CD4-positive, alpha-beta T cell treated with Interleukin-4 for 1 hour (primary cell): Measurements from ENCODE around the gene TRERF1.

Experiments
- DNase-seq, 2 donors: peaks; one replicate each; pipeline ENCODE4 v3.0.0-alpha.2; 2020 to 2022

TRERF1 gene

DNA sequence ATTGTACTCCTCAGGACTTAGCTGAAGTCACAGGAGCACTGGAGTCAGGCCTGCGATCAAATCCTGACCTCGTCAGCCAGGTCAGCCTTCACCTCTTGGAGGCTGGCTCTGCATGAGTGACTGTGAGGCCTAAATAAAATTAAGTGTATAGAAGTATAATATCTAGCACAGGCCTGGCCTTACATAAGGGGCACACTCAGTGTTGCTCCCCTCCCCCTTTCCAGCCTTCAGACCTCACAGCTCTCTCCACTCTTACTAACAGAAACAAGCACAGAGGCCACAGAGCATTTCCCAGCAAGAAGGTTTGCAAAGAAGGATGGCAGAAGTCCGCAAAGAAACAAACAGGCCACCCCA lies 84.8 kb downstream of the TRERF1 start:
- no peak for DNase-seq

DNA sequence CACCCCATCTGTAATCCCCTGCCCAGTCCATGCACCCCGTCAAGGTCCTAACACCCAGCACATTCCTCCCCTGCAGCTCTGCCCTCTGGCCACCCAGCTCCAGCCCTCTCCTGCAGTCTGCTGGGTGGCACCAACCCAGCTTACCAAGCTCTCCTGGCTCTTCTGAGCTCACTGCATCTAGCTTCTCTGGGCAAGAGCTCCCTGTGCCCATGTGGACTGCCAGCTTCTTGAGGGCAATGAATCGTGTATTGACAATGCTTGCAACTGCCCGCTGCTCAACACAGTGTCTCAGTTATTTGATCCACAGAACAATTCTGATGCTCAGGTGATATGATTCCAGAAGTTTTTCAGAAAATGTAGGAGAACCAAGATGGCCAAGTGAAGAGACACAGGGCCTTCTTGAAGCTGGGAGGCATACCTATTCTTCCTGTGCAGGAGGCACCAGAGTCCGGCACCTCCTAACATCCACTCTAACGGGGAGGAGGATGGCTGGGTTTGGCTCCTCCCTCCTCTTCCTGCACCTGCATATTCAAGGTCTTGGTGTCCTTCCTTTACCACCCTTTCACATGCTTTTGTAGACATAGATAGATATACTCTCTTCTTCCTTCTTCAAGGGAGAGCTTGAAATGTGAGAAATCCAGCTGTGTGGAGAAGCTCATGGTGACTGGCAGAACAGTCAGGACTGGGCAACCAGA lies 85.6 kb downstream of the TRERF1 start:
- peak in 1 of 2 donors; percentile 25 for DNase-seq

DNA sequence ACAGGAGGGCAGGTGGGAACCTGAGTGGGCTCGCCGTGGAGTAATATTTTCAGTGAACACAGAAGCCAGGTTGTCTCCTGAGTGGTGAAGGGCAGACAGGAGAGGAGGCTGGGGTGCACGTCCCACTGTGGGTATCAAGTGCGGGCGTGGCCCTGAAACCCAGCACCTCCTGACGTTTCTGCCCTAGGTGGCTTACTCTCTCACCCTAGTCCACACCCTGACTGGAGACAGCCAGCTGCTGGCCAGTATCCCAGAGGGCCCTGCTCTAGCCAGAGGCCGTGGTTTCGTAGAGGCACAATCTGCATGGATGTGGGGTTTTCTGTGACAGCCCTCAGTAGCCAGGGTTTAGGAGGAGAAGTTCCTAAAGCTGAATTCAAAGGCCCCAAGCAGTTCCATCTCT lies 86.7 kb downstream of the TRERF1 start:
- no peak for DNase-seq

DNA sequence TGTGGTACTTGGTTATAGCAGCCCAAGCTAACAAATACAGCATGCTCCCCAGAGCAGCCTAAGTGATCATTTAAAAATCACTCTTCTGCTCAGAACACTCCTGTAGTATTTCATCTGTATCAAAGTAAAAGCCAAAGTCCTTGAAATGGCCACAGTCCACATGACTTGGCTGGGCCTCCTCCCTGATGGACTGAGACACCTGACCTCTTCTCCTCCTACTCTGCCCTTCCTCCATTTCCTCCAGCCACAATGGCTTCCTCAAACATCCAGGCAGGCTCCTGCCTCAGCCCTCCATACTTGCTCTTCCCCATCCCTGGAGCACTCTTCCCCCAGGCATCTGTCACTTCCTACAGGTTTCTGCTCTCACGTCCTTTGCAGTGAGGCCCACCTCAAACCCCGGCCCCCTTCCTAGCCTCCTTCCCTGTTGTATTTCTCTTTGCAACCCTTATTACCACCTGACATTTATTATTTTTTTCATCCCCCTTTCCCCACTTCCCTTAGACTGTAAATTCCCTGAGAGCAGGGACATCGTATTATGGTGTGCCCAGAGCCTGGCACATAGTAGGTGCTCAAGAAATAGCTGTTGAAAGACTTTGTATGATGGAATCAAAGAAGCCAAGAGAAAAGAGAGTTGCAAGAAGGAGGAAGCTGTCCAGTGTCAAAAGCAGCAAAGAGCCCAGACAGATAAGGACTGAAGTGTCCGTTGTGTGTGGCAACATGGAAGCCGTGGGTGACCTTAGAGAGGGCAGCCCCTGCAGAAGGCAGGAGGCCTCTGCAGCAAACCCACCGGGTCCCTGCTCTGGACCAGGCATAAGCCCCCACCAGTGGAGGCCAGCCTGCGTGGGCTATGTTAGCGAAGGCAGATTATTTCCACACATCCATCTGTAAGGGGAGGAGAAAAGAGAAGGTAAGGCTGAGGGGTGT lies 87.5 kb downstream of the TRERF1 start:
- DNase-seq = no peak

DNA sequence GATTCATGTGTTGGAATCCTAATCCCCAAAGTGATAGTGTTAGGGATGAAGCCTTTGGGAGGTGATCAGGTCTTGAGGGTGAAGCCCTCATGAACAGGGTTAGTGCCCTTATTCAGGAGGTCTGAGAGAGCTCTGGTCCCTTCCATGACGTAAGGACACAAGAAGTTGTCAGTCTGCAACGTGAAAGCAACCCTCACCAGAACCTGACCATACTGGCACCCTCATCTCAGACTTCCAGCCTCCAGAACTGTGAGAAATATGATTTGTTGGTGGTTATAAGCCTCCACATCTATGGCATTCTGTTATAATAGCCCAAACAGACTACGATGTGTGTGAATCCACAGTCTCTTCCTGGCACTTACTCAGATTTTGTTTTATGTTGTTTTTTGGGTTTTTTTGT lies 90.7 kb downstream of the TRERF1 start:
- no peak for DNase-seq

DNA sequence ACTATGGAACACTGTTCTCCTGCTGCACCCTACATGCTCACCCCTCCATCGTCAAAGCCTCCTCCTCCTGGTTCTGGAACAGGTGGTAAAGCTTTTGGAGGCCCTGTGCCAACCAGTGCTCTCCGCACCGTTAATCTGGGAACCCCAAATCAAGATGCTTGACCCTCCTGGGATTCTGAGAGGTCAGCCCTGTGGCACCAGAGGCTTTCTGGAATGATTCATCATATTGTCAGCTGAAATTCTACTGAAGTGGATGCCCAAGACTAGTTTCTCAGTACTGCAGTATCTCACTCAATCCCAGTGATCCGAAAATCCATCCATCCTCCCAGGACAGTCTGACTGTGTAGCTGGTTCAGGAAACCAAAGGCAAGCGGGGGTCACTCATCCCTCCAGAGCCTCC lies 92.7 kb downstream of the TRERF1 start:
- no peak for DNase-seq

DNA sequence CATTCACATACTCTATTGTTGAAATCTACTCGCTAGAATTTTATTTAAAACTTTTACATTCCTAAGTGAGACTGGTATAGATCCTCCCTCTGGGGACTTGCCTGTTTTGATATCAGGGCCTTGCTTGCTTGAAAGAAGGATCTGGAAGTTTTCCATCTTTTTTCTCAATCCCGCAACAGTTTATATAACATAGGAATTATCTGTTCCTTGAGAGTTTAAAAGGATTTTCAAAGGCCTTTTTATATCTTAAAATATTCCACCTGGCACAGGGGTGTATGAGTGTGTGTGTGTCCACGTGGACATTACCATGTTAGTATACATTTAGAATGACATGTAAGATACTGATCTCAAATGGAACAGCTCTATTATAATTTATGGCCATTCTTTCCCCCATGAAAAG lies 96.3 kb downstream of the TRERF1 start:
- DNase-seq = no peak

DNA sequence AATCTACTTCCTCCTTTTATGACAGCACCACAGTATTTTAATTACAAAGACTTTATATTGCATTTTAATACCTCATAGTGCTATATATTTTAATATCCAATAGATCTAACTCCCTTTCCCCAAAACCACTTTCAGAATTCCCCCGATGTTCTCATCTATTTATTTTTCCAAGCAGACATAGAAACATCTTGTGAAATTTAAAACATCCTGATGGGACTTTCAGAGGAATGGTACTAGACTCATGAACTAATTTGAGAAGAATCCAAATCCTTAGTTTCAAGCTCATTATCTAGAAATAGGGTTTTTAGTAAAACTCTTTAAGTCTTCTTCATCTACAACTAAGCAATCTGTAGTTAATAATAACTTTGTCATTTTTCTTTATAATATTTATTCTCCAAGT lies 97.0 kb downstream of the TRERF1 start:
- DNase-seq = no peak

DNA sequence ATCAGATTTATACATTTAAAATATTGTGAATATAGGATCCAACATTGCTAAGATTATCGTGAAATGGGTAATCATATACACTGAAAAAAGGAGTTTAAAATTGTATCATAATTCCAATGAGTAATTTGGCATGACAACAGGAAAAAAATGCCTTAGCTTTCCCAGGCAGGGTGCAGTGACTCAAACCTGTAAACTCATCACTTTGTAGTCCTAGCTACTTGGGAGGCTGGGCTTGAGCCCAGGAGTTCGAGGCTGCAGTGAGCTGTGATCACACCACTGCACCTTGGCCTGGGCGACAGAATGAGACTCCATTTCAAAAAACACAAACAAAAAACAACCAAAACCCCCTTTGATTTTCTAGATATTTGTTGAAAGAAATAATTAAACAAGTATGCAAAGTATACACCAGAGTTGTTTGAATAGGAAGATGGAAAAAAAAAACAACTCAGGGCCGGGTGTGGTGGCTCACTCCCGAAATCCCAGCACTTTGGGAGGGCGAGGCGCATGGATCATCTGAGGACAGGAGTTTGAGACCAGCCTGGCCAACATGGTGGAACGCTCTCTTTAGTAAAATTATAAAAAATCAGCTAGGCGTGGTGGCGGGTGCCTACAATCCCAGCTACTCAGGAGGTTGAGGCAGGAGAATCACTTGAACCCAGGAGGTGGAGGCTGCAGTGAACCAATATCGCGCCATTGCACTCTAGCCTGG lies 98.7 kb downstream of the TRERF1 start:
- DNase-seq = no peak

DNA sequence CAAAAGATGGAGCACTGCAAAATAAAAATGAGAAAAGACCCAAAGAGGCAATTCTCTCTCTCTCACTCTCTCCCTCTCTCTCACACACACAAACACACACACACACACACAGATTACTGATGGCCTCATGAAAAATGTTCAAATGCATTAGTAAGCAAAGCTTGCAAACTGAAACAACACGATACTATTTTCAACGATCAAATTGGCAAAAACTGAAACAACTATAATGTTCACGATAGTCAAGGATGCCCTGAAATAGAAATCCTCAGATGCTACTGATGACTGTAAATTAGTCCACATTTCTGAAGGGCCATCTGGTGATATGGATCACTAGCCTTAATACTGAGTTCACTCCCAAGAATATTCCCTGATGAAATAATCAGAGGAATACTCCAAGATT lies 100.8 kb downstream of the TRERF1 start:
- no peak for DNase-seq

DNA sequence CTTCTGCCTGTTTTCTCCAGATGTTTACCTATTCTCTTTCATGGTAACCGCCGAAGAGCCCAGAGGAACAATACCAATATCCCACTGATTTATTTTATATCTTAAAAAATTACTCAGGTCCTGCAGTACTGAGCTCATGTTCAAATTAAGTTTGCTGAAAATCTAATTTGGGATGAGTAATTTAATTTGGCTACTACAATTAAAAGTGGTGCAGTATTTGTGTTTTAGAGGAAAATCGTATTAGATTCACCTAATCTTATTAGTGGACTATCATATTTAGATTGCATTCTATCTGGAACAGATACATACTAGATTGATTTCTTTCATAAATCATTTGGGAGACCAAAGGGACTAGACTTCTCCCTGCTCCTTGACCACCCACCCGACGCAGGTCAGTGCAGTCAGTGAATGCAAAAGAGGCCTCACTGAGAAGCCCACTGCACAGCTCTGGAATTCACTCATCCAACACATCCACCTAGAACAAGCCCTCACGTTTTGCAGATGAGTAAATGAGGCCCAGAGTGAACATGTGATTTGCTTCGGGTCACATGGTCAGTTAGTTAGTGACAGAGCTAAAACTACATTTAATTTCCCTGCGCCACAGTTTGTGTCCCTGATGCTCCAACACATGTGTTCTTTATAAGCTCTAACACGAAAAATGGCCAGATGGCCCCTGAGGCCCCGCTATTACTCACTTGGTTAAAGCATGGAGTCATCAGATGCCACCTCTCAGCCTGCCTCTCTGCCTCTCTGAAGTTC lies 101.8 kb downstream of the TRERF1 start:
- DNase-seq = no peak

DNA sequence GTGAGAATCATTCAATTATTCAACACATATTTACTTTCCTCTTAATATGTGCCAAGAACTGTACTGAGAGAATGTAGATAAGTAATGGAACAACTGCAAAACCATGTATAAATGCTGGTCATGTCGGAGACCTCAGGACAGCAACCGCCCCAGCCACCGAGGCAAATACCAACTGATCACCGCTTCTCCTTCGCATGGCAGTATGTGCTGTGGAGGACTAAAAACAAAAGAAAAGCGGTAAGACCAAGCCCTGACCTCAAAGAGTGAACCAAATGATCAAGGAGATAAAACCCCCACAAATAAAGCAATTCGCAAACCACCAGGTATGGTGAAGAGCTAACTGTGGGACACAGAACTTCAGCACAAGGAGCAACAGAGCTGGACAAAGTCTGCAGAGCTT lies 104.3 kb downstream of the TRERF1 start:
- DNase-seq = no peak

DNA sequence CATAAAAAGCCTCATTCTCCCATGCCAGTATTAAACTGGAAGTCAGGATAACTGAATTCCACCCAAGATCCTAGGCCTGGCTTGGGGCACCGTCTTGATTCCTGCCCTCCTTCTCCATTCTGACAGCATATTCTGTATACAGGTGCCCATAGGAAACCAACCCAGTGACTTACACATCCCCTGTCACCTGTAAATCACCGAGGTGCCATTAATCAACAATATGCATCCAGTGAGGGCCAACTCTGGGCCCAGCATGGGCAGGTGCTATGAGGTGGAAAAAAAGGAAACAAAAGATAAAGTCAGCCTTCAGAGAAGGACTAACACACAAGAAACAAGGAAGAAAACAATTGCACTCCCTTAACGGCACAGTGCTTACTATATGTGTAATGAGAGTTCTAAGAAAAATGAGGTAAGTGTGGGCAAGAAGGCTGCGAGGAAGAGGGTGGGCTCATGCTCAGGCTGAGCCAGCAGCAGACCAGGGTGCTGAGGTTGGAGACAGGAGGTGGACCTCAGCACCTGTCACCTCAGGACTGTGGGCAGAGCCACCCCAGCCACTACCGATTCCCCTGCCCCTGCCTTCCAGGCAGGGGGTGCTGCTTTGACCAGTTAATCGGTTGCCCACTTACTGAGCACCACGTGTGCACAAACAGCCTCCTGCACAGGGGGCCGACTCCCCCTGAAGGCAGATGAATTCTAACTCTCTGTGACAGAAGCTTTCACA lies 105.9 kb downstream of the TRERF1 start:
- DNase-seq = no peak

DNA sequence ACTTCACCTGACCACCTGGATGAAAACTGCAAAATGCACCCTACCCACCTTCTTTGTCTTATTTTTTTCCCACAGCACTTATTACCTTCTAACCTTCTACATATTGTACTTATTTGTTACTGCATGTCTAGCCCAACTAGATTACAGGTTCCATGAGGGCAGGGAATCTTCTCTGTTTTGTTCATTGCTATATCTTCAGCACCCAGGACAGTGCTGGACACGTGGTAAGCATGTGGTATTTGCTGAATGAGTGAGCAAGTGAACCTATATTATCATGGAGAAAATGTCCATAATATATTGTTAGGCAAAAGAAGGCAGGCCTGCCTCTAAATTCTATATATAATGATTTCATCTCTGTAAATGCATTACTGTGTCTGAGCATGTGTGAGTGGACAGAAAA lies 107.0 kb downstream of the TRERF1 start:
- no peak for DNase-seq

DNA sequence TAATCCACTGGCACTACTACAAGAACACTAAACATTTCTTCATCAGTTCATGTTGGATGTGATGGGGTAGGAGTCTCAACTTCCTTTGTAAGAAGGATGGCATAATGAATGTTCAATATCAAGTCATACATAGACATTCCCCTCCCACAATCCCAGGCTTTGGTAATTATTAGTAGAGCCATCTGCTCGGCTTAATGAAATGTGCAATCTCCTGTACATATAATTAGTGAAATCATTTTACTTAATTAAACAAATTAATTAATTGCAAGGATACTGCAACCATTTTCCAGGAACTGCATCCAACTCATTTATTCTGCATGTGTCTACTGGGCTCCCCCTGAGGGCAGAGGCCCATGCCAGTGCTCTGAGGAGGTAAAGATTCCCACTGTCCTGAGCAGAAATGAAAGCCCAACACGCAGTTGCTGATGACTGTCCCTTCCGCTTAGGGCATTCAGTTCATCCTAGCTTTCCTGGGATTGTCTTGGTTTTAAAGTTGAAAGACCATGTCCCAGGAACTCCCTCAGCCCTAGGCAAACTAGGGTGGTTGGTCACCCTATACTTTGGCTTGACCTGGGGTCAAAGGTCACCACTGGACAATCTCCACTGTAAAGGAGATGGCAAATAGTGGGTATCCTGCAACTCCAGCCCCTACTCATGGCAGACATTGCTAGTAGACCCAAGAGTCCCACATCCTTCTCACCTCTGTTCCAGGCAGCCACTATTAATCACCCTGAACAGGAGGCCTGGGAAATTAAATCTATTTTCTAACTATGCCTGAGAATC lies 109.8 kb downstream of the TRERF1 start:
- no peak for DNase-seq

DNA sequence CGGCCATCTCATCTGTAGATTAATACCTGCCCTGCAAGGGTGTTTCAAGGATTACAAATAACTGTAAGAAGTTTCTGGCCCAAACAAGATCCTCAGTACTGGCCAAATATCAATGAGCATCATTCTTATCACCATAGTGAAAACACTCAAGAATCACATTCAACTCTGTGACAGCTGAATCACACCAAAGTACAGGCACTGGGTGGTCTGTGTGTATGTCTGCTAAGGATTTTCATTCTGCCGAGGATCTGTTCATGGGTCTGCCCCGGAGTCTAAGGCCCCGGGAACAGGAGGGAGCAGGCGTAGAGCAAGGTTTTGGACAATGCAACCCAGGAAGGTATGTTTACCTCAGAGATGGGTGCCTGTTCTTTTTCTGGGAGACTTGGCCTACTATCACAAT lies 110.5 kb downstream of the TRERF1 start:
- DNase-seq = no peak

DNA sequence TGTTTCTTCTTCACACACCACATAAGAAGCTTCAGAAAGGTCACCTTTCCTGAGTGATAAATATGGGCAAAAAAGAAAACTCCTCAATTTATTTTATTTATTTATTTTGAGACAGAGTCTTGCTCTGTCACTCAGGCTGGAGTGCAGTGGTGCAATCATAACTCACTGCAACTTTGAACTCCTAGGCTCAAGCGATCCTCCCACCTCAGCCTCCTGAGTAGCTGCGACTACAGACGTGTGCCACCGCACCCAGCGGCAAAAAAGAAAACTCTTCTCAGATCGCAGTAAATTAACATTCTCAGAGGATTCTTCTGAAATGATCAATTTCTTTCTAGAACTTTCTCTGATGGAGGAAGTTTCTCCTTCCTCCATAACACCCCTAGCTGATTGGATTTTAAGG lies 111.2 kb downstream of the TRERF1 start:
- DNase-seq = no peak

DNA sequence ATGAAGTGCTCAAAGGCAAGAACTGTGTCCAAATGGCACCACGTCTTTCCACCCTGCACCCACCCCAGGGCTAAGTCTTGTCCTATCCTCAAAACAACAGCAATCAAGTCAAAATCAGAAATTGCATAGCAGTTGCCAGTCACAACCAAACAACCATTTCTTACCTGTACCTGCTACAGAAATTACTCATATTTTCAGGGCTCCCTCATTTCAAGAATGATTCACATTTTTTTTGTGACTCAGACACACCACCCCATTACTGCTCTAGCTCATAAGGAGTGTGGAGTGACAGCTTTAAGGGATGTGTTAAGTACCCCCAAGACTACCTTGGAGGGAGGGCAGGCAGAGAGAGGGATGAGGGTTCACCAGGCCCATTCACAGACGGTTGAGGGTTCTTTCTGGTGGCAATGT lies 111.7 kb downstream of the TRERF1 start:
- no peak for DNase-seq

DNA sequence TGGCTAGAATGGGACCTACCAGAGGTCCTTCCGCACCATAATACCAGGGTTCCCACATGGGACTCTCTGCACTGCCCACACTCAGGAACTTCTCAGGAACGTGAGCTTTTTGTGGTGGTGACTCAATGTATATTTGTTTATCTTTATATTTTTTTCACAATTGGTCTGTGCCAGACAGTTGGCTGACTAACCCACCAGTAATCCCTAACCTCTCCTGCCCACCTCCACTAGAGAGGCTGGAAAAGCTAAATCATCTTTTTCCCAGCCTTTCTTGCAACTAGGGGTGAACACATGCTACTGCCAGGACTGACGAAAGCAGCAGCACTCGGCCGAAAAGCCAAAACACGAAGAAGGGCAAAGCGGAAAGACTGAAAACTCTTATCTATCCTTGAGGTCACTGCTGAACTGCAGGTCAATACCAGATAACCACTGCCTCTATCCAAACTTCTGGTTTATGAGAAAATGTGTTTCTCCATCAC lies 112.9 kb downstream of the TRERF1 start:
- DNase-seq = no peak

DNA sequence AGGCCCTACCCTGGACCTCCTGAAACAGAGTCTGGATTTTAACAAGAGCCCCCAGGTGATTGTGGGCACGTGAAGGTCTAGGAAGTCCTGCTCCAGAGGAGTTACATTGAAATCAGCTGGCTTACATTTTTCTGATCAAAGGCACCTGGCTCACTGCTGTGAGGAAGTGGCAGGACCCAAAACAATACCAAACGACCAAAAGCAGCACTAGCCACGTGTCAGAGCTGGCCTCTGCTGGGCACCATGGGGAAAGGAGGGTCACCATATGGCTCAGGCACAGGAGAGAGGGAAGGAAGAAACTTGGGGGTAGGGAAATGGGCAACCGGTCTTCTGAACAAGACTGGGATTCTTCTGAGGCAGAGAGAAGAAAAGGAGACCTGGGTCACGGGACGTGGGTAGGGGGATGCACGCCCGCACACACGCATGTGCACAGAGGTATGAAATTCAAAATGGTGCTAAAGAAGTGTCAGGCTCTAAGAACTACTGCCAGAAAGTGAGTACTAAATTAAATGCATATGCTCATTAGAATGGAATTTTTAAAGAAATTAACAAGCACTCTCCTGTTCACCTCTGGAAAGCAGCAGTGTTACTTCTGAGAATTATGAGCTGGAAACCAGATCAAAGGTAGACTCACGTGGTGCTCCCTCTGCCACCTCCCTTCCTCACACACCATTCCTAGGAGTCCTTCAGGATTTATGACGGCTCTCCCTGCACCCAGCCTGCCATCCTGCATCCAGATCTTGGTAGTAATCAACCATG lies 113.6 kb downstream of the TRERF1 start:
- DNase-seq = no peak

DNA sequence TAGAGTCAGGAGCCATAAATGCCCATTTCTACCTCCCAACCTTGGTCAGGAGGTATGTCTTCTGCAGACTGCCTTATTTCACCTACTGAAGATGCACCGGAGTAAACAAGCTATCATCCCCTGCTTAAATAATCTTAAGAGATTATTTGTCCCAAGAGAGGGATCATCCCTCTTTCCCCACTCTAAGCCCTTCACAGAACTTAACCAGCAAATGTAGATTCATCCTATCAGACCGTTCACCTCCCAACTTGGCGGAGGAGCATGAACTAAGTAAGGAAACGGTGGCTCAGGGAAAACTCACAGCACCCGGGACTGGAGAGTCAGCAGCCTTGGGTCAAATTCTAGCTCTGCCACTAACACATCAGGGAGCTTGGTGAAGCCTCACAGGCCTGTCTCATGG lies 115.3 kb downstream of the TRERF1 start:
- no peak for DNase-seq
